ENCODE measurements around the gene FAM20C. TPM values are rescaled to one million over a fixed set of nuclear protein-coding genes. Genes with fewer than 3 reads are reported as not detected.

FAM20C gene
- total RNA-seq, result 1 to 10 TPM; 1.2 to 8.6 (median 3.9) TPM
- 3.2 TPM for total RNA-seq (2013)

DNA sequence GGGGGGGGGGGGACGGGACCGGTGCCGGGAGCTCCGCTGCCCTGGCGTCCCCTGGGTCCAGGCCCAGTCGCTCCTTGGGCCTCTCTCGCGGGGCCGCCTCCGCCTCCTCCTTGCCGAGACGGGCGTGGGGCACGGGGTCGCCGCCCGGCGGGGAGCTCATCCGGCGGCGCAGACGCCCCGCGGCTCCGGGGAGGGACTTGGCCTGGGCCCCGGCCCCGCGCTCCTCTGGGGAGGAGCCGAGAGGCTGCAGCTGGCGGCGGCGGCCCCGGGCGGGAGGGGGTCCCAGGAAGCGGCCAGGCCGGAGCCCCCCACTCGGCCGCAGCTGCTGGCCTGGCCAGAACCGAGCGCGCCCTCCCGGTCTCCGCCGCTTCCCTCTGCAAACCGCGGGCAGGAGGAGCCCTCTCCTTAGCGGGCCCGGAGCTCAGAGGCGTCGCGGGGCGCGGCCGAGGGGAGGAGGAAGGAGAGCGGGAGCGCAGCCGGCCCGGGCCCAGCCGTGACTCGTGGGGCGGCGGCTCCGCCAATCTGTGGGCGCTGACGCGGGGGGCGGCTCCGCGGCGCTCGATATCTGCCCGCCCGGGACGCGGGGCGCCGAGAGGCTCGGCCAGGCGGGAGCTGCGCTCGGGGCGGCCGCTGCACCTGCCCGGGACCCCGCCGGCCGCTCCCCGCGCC is at the start of gene FAM20C:
Gene FAM20C (plus strand): TSS at position 591 of the 669 bp plus-strand sequence. CDS start 629 bp downstream, outside the sequence.
- Mint-ChIP-seq H3K27me3 (ENCODE audit: low read depth in 2 of 2) (peaks cover 13 to 42% of the 10 kb centered on the region in 2 donors), H3K36me3 (no peaks in the 10 kb centered on the region), H3K27ac (no peak within 1 kb of the TSS), H3K4me3 (peak within 1 kb of the TSS; percentile 77), H3K4me1 (peaks cover 0 to 4% of the 10 kb centered on the region in 2 donors), H3K9me3 (no peaks in the 10 kb centered on the region)
- under 1% methylated on average over 89 of the region's 89 CpGs for WGBS (ENCODE audit: insufficient coverage)
- TF ChIP-seq, protein P1, sequence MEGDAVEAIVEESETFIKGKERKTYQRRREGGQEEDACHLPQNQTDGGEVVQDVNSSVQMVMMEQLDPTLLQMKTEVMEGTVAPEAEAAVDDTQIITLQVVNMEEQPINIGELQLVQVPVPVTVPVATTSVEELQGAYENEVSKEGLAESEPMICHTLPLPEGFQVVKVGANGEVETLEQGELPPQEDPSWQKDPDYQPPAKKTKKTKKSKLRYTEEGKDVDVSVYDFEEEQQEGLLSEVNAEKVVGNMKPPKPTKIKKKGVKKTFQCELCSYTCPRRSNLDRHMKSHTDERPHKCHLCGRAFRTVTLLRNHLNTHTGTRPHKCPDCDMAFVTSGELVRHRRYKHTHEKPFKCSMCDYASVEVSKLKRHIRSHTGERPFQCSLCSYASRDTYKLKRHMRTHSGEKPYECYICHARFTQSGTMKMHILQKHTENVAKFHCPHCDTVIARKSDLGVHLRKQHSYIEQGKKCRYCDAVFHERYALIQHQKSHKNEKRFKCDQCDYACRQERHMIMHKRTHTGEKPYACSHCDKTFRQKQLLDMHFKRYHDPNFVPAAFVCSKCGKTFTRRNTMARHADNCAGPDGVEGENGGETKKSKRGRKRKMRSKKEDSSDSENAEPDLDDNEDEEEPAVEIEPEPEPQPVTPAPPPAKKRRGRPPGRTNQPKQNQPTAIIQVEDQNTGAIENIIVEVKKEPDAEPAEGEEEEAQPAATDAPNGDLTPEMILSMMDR (IDR thresholded peaks at IDR 0.05), result no peak
- Histone ChIP-seq H3K9me3 (ENCODE audit: control insufficient read depth, insufficient read depth, low read length) (no peaks in the 10 kb centered on the region), H3K27ac (ENCODE audit: low read length) (no peak within 1 kb of the TSS), H3K4me1 (ENCODE audit: control insufficient read depth, insufficient read depth, low read length) (peaks cover 4% of the 10 kb centered on the region), H3K36me3 (ENCODE audit: control insufficient read depth, insufficient read depth, low read length) (no peaks in the 10 kb centered on the region), H3K4me3 (ENCODE audit: low read length) (peak within 1 kb of the TSS; percentile 22), H3K27me3 (ENCODE audit: control insufficient read depth, insufficient read depth, low read length) (peaks cover 8% of the 10 kb centered on the region)
- ATAC-seq, result peak; percentile 69 to 90 (median 85)
- peak; percentile 27 to 57 for DNase-seq
- intact Hi-C loops (cut with micrococcal nuclease), result no loop called here

DNA sequence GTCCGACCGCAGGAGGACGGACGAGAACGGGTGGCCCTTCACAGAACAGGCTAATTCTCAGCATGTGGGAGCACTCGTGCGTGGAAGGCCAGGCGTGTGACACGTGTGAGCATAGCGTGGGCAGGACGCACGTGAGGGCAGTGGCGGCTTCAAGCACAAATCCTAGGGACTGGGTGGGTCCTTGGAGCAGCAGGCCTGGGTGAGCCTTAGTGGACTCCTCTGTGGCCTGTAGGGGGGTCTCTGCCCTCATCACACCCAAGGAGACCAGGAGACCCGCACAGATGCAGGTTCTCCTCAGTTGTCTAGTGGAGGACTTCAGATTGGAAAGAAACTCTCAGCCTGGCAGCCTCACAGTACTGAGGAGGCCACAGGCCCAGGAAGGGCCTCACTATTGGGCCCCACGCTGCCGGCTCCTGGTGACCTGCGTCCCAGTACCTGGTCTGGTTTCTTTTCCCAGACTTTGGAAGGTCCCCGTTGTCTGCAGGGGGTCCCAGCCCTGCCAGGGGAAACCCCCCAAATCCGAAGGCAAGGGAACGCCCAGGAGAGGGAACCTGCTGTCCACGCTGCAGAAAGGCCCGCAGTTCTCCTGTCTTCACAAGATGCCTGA is 49.1 kb upstream of the FAM20C start:
- Mint-ChIP-seq H3K27ac (no peak overlapping the region), H3K4me1 (no peaks in the 10 kb centered on the region), H3K9me3 (no peaks in the 10 kb centered on the region), H3K27me3 (ENCODE audit: low read depth in 2 of 2) (peaks cover 0 to 7% of the 10 kb centered on the region in 2 donors), H3K4me3 (no peak overlapping the region), H3K36me3 (no peaks in the 10 kb centered on the region)
- 92% methylated on average over 22 of the region's 22 CpGs for WGBS (ENCODE audit: insufficient coverage)
- Histone ChIP-seq H3K4me3 (ENCODE audit: low read length) (no peak overlapping the region), H3K27me3 (ENCODE audit: control insufficient read depth, insufficient read depth, low read length) (no peaks in the 10 kb centered on the region), H3K27ac (ENCODE audit: low read length) (no peak overlapping the region), H3K36me3 (ENCODE audit: control insufficient read depth, insufficient read depth, low read length) (no peaks in the 10 kb centered on the region), H3K4me1 (ENCODE audit: control insufficient read depth, insufficient read depth, low read length) (peaks cover 14% of the 10 kb centered on the region), H3K9me3 (ENCODE audit: control insufficient read depth, insufficient read depth, low read length) (no peaks in the 10 kb centered on the region)
- ATAC-seq (no peak), DNase-seq (no peak)
- intact Hi-C loops (cut with micrococcal nuclease), result no loop called here
- TF ChIP-seq, protein P1 (IDR thresholded peaks at IDR 0.05), result no peak

DNA sequence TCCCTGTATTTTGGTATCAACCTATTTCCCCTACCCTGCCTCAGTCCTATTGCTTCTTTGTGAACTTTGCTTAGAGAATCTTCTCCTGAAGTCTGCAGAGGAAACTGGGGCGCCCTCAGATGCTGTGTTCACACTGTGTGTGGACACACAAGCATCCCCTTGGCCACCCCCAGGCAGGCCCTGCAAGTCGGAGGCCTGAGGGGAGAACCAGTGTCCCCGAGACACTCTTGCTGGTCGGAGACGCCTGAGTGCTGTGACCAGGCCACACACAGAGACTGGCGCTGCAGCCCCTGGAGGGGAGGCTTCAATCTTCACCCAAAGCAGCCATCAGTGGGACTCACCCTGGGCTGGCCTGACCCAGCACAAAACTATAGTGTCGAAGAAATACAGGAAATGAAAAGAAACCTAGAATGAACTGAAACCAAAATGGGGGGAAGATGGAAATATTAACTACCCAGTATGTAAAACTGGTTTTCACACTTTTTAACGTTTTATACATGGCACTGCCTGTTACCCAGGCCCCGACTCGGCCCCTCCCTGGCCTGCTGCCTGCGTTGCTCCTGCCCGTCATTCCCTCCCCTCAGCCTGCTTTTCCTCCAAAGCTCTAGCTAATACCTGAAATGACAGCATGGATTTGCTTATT is 48.4 kb upstream of the FAM20C start:
- TF ChIP-seq, protein P1 (IDR thresholded peaks at IDR 0.05), result no peak
- H3K36me3 ChIP-seq (ENCODE audit: control insufficient read depth, insufficient read depth, low read length), result no peaks in the 10 kb centered on the region
- WGBS (ENCODE audit: insufficient coverage), result 66% methylated on average over 12 of the region's 12 CpGs

More for the DNA sequence above, 48.4 kb upstream of the FAM20C start:
- Histone ChIP-seq H3K27ac (ENCODE audit: low read length) (peak overlapping the region; percentile 17), H3K4me3 (ENCODE audit: low read length) (no peak overlapping the region), H3K9me3 (ENCODE audit: control insufficient read depth, insufficient read depth, low read length) (no peaks in the 10 kb centered on the region), H3K4me1 (ENCODE audit: control insufficient read depth, insufficient read depth, low read length) (peaks cover 14% of the 10 kb centered on the region), H3K27me3 (ENCODE audit: control insufficient read depth, insufficient read depth, low read length) (no peaks in the 10 kb centered on the region)
- peaks cover 1 to 7% of the 10 kb centered on the region in 2 donors for H3K4me1 Mint-ChIP-seq
- H3K9me3 Mint-ChIP-seq, result no peaks in the 10 kb centered on the region
- no peak overlapping the region for H3K27ac Mint-ChIP-seq
- intact Hi-C loops (cut with micrococcal nuclease), result no loop called here
- peaks cover 0 to 3% of the 10 kb centered on the region in 2 donors for H3K27me3 Mint-ChIP-seq (ENCODE audit: low read depth in 2 of 2)
- H3K4me3 Mint-ChIP-seq, result no peak overlapping the region
- DNase-seq (no peak), ATAC-seq (no peak)
- H3K36me3 Mint-ChIP-seq, result no peaks in the 10 kb centered on the region

Measured in natural killer cell (primary cell).